ENCODE data around the gene PPARG. TPM values are rescaled to one million over a fixed set of nuclear protein-coding genes. Genes with fewer than 3 reads are reported as not detected.

Gene PPARG
- polyA plus RNA-seq, 1 donor: 10.4 TPM

DNA sequence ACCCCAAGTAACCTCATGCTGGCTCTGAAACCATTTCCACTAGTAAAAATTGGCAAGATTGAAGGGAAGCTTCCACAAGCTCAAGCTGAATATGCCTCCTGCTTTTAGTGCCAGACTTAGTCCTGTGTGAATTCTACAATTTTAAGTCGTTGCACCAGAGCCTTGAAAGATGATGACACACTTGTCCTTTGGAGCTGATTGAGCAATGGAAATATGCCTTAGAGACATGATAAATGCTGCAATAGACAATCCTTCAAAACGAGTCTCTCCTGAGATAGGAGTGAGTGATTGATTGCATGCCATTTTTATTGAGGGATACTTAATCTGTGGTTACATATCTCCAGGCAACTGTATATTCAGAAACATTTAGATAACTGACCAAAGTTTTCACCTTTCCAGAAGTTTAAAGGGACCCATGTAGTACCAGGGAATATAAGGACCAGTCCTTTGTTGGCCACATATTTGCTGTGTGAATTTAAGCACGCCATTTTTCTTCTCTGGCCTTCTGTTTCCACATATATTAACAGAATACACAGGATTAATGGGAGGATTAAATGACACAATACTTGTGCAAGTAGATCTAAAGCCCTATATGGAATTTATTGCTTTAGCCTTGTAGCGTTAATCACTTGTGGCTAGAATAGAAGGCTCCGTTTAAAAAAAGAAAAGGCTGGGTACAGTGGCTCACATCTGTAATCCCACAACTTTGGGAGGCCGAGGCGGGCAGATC lies 65.1 kb downstream of the PPARG start:
- DNase-seq: peak; percentile 86 to 91
- WGBS (ENCODE audit: insufficient coverage, low lambda C conversion rate): 20% methylated on average over 1 of the region's 7 CpGs

DNA sequence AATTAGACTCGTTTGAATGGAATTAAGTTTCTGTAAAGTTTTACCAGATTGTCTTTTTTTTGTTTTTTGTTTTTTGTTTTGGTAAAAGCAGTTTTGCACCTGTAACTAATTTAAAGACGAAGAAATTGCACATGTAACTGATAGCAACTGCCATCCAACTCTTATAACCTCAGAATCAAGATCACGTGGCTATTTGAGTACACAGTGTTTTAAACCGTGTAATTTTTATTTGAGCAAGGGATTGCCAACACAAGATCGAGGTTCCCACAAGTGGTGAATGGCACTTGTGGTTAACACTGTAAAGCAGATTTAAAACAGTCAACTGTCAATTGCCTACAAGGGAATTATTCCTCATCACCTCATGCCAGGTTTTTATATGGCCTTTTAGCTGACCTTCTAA lies 67.3 kb downstream of the PPARG start:
- H3K4me3 ChIP-seq (ENCODE audit: low read length): no peak overlapping the region
- no peaks in the 10 kb centered on the region for H3K9me3 ChIP-seq (ENCODE audit: control insufficient read depth, low read depth, low read length)
- DNase-seq: no peak
- no peak overlapping the region for H3K27ac ChIP-seq (ENCODE audit: low read length)
- no peaks in the 10 kb centered on the region for H3K27me3 ChIP-seq (ENCODE audit: control insufficient read depth, insufficient read depth, low read length)
- peaks cover 9% of the 10 kb centered on the region for H3K4me1 ChIP-seq (ENCODE audit: control insufficient read depth, insufficient read depth, low read length)
- WGBS (ENCODE audit: insufficient coverage, low lambda C conversion rate): 91% methylated on average over 1 of the region's 5 CpGs
- no peaks in the 10 kb centered on the region for H3K36me3 ChIP-seq (ENCODE audit: control insufficient read depth, insufficient read depth, low read length)

More for the DNA sequence above, 65.1 kb downstream of the PPARG start:
- Histone ChIP-seq H3K27me3 (ENCODE audit: control insufficient read depth, insufficient read depth, low read length) (no peaks in the 10 kb centered on the region), H3K9me3 (ENCODE audit: control insufficient read depth, low read depth, low read length) (no peaks in the 10 kb centered on the region), H3K27ac (ENCODE audit: low read length) (peak overlapping the region; percentile 50), H3K4me1 (ENCODE audit: control insufficient read depth, insufficient read depth, low read length) (peaks cover 9% of the 10 kb centered on the region), H3K4me3 (ENCODE audit: low read length) (no peak overlapping the region), H3K36me3 (ENCODE audit: control insufficient read depth, insufficient read depth, low read length) (no peaks in the 10 kb centered on the region)

DNA sequence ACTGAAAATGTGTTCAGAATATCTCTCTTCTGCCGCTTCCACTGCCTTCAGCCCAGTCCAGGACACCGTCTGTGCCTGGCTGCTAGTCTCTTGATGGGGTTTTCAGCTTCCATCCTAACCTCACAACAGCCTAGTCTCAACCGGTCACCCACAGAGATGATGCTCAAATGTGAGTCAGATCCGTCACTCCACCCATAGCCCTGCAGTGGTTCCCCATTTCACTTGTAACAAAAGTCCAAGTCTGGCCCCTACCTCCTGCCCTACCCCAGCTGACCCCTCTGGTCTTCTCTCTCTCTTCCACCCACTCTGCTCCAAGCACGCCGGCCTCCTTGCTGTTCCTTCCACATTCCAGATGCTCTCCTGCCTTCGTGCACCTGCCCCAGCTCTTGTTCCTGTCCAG lies 68.1 kb downstream of the PPARG start:
- no peak overlapping the region for H3K27ac ChIP-seq (ENCODE audit: low read length)
- no peak overlapping the region for H3K4me3 ChIP-seq (ENCODE audit: low read length)
- no peaks in the 10 kb centered on the region for H3K9me3 ChIP-seq (ENCODE audit: control insufficient read depth, low read depth, low read length)
- DNase-seq: no peak
- H3K4me1 ChIP-seq (ENCODE audit: control insufficient read depth, insufficient read depth, low read length): peaks cover 5% of the 10 kb centered on the region
- H3K36me3 ChIP-seq (ENCODE audit: control insufficient read depth, insufficient read depth, low read length): no peaks in the 10 kb centered on the region
- no CpG with 5 or more reads among the region's 7 CpGs for WGBS (ENCODE audit: insufficient coverage, low lambda C conversion rate)
- no peaks in the 10 kb centered on the region for H3K27me3 ChIP-seq (ENCODE audit: control insufficient read depth, insufficient read depth, low read length)

DNA sequence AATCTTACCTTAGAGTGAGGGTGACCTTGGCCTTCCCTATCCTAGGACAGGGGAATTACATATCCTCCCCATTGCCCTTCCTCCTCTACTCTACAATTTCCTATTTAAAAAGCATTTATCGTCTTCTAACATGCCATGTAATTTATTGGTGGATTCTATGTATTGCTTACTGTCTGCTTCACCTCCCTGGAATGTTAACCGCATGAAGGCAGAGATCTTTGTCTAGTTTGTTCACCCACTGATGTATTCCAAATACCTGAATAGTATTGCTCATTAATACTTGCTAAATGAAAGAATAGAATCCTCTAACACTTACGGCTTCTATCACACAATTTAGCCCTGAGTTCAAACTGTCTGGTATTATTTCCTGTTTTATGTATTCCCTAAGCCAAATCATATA lies 68.6 kb downstream of the PPARG start:
- Histone ChIP-seq H3K4me1 (ENCODE audit: control insufficient read depth, insufficient read depth, low read length) (peaks cover 5% of the 10 kb centered on the region), H3K36me3 (ENCODE audit: control insufficient read depth, insufficient read depth, low read length) (no peaks in the 10 kb centered on the region), H3K27ac (ENCODE audit: low read length) (no peak overlapping the region), H3K9me3 (ENCODE audit: control insufficient read depth, low read depth, low read length) (no peaks in the 10 kb centered on the region), H3K27me3 (ENCODE audit: control insufficient read depth, insufficient read depth, low read length) (no peaks in the 10 kb centered on the region), H3K4me3 (ENCODE audit: low read length) (no peak overlapping the region)
- WGBS (ENCODE audit: insufficient coverage, low lambda C conversion rate): no CpG with 5 or more reads among the region's 3 CpGs
- no peak for DNase-seq

DNA sequence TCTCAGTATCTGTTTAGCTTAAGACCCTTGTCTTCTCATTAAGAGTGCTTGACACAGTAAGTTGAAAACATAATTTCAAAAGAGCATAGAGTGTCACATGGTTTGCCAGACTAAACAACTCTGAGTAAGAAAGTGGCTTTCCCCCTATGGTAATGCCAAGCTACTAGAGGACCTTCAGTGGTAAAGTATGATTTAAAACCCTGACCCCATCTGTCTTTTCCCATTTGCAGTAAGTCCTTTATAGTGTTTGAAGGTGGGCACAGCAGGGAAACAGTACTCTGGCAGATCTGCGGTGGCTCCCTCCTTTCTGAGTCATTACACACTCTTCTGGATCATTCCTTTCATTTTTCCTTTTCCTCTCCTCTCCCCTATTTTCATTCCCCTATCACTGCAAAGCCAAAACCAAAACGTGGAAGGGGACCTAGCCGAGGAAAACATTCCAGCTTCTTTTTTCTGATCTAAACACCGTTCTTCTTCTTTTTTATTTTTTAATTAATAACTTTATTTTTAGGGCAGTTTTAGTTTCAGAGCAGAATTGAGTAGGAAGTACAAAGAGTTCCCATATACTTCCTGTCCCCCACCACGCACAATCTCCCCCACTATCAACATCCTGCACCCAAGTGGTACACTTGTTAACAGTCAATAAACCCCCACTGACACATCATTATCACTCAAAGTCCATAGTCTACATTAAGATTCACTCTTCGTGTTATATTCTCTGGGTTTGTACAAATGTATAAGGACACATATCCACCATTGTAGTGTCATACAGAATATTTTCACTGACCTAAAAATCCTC lies 74.7 kb downstream of the PPARG start:
- H3K9me3 ChIP-seq (ENCODE audit: control insufficient read depth, low read depth, low read length): no peaks in the 10 kb centered on the region
- no peak overlapping the region for H3K27ac ChIP-seq (ENCODE audit: low read length)
- no peak for DNase-seq
- H3K4me3 ChIP-seq (ENCODE audit: low read length): no peak overlapping the region
- WGBS (ENCODE audit: insufficient coverage, low lambda C conversion rate): 22% methylated on average over 1 of the region's 6 CpGs
- H3K36me3 ChIP-seq (ENCODE audit: control insufficient read depth, insufficient read depth, low read length): no peaks in the 10 kb centered on the region
- no peaks in the 10 kb centered on the region for H3K4me1 ChIP-seq (ENCODE audit: control insufficient read depth, insufficient read depth, low read length)
- no peaks in the 10 kb centered on the region for H3K27me3 ChIP-seq (ENCODE audit: control insufficient read depth, insufficient read depth, low read length)

DNA sequence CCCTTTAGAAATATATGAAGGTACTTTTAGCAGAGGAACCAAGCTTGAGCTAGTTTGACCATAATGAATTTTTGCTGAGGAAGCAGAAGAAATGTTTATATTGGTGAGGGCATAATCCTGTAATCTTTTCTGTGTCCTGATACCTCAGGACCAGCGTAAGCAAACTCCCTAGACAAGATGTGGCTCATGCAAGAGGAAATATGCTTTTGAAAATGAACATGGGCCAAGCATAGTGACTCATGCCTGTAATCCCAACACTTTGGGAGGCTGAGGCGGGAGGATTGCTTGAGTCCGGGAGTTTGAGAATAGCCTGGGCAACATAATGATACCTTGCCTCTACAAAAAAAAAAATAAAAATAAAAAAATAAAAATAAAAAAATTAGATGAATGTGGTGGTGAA lies 78.5 kb downstream of the PPARG start:
- H3K4me3 ChIP-seq (ENCODE audit: low read length): no peak overlapping the region
- no peaks in the 10 kb centered on the region for H3K36me3 ChIP-seq (ENCODE audit: control insufficient read depth, insufficient read depth, low read length)
- no peak overlapping the region for H3K27ac ChIP-seq (ENCODE audit: low read length)
- DNase-seq: no peak
- no peaks in the 10 kb centered on the region for H3K27me3 ChIP-seq (ENCODE audit: control insufficient read depth, insufficient read depth, low read length)
- H3K4me1 ChIP-seq (ENCODE audit: control insufficient read depth, insufficient read depth, low read length): peaks cover 4% of the 10 kb centered on the region
- no peaks in the 10 kb centered on the region for H3K9me3 ChIP-seq (ENCODE audit: control insufficient read depth, low read depth, low read length)
- 100% methylated on average over 2 of the region's 3 CpGs for WGBS (ENCODE audit: insufficient coverage, low lambda C conversion rate)

DNA sequence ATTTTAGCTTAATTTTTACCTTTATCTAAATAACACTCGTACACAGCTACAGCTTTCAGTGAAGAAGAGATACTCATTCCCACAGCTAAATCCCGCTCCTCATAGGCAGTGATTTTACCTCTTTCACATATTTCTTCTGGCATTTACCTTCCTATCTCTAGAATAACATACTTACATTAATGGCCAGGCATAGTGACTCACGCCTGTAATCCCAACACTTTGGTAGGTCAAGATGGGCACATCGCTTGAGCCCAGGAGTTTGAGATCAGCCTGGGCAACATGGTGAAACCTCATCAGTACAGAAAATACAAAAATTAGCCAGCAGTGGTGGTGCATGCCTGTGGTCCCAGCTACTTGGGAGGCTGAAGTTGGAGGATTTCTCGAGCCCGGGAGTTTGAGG lies 80.2 kb downstream of the PPARG start:
- Histone ChIP-seq H3K36me3 (ENCODE audit: control insufficient read depth, insufficient read depth, low read length) (no peaks in the 10 kb centered on the region), H3K27ac (ENCODE audit: low read length) (no peak overlapping the region), H3K27me3 (ENCODE audit: control insufficient read depth, insufficient read depth, low read length) (no peaks in the 10 kb centered on the region), H3K9me3 (ENCODE audit: control insufficient read depth, low read depth, low read length) (no peaks in the 10 kb centered on the region), H3K4me1 (ENCODE audit: control insufficient read depth, insufficient read depth, low read length) (peaks cover 4% of the 10 kb centered on the region), H3K4me3 (ENCODE audit: low read length) (no peak overlapping the region)
- DNase-seq: no peak
- WGBS (ENCODE audit: insufficient coverage, low lambda C conversion rate): 60% methylated on average over 1 of the region's 6 CpGs

DNA sequence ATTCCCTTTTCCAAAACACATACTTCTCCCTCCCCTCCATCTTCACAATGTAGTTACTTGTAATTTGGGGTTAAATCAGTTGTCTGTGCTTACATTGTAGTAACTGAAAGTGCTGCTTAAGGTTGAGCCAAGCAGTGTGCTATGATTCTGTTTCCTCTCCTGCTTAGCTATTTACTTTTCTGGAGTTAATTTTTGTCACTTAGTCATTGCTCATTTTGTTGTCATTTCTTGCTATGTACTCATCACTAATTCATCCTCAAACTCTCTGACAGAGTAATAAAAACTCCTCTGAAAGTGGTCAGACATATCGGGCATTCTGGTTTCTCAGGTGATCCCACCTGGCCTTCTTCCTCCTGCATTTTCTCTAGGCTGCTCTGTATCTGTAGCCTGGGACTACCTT lies 80.7 kb downstream of the PPARG start:
- DNase-seq: no peak
- Histone ChIP-seq H3K27ac (ENCODE audit: low read length) (no peak overlapping the region), H3K9me3 (ENCODE audit: control insufficient read depth, low read depth, low read length) (no peaks in the 10 kb centered on the region), H3K4me3 (ENCODE audit: low read length) (no peak overlapping the region), H3K4me1 (ENCODE audit: control insufficient read depth, insufficient read depth, low read length) (peaks cover 4% of the 10 kb centered on the region), H3K36me3 (ENCODE audit: control insufficient read depth, insufficient read depth, low read length) (no peaks in the 10 kb centered on the region), H3K27me3 (ENCODE audit: control insufficient read depth, insufficient read depth, low read length) (no peaks in the 10 kb centered on the region)
- WGBS (ENCODE audit: insufficient coverage, low lambda C conversion rate): no CpG with 5 or more reads among the region's 1 CpG

DNA sequence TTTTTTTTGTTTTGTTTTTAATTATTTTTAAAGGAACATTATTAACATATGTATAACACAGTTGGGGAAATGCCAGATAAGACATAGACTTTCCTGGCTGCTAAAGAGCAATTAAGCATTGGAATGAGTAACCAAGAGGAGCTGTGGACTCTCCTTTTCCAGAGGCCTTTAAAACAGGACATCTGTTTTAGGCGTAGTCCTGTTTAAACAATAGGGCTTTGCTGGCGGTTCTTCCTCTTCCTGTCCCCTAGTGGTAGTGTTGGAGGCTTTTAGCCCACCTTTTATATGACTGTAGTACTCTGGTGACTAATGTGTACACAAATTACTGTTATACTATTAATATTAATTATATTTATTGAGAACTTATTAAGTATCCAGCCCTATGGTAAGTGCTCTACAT lies 81.9 kb downstream of the PPARG start:
- no peaks in the 10 kb centered on the region for H3K9me3 ChIP-seq (ENCODE audit: control insufficient read depth, low read depth, low read length)
- H3K4me1 ChIP-seq (ENCODE audit: control insufficient read depth, insufficient read depth, low read length): peaks cover 4% of the 10 kb centered on the region
- no peaks in the 10 kb centered on the region for H3K36me3 ChIP-seq (ENCODE audit: control insufficient read depth, insufficient read depth, low read length)
- H3K4me3 ChIP-seq (ENCODE audit: low read length): no peak overlapping the region
- DNase-seq: peak in 1 of 2 donors; percentile 41
- no peak overlapping the region for H3K27ac ChIP-seq (ENCODE audit: low read length)
- no peaks in the 10 kb centered on the region for H3K27me3 ChIP-seq (ENCODE audit: control insufficient read depth, insufficient read depth, low read length)
- WGBS (ENCODE audit: insufficient coverage, low lambda C conversion rate): no CpG with 5 or more reads among the region's 2 CpGs

DNA sequence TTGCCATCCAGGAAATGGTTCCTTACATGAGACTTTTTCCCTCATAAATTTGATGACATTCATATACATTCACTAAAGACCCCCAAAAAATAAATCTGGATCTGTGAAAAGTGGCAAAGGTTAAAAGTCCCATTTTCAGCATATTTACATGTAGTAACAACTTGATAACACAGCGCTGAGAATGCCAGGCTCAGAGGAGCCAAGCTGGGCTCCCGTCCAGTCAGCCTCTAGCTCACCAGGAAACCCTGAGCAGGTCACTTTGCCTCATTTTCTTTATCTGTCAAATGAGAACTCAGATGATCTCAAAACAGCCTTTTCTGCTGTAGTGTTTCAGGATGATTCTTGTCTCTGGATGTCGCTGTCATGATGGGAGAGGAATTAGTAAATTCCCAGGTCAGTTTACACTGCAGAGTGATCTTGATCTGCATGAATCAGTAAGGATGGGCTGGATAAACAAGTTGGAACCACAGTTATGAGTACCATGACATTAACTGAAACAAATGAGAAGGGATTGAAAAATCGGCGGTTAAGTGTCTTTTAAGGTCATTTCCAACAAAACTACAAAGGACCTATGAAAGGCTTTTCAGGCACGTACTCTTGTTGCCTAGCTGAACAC lies 82.8 kb downstream of the PPARG start:
- WGBS (ENCODE audit: insufficient coverage, low lambda C conversion rate): no CpG with 5 or more reads among the region's 6 CpGs
- Histone ChIP-seq H3K27me3 (ENCODE audit: control insufficient read depth, insufficient read depth, low read length) (no peaks in the 10 kb centered on the region), H3K4me1 (ENCODE audit: control insufficient read depth, insufficient read depth, low read length) (peaks cover 4% of the 10 kb centered on the region), H3K27ac (ENCODE audit: low read length) (no peak overlapping the region), H3K4me3 (ENCODE audit: low read length) (no peak overlapping the region), H3K36me3 (ENCODE audit: control insufficient read depth, insufficient read depth, low read length) (no peaks in the 10 kb centered on the region), H3K9me3 (ENCODE audit: control insufficient read depth, low read depth, low read length) (no peaks in the 10 kb centered on the region)
- DNase-seq: no peak

Measured in large intestine (tissue), 3 donors.